Activated CD4-positive, alpha-beta memory T cell treated with anti-CD3 and anti-CD28 coated beads for 36 hours (primary cell): ENCODE data around the gene ZBTB20. TPM values are rescaled to one million over a fixed set of nuclear protein-coding genes. Genes with fewer than 3 reads are reported as not detected.
A peak's percentile ranks its signal among the peaks of the same experiment; 100 is the strongest.
"Not testable (repeated sequence)": the region's sequence is repeated elsewhere in the genome, so short reads cannot be mapped to it uniquely, and the experiment has no call there.

Experiments
- CTCF ChIA-PET: fragments of 350-600 bp; sonication (Branson Sonifier 250); formaldehyde crosslinking; loops from one replicate; lab custom pipeline; 2021; ENCODE audit warnings: antibody characterized with exemption, inconsistent platforms; lab: Charles Lee
- POLR2A ChIA-PET: fragments of 350-600 bp; sonication (Branson Sonifier 250); formaldehyde crosslinking; loops from one replicate; lab custom pipeline; 2021; ENCODE audit warnings: antibody characterized with exemption; lab: Charles Lee
- DNase-seq: peaks from one replicate; pipeline ENCODE4 v3.0.0-alpha.2; 2020
- H3K27ac Mint-ChIP-seq: one replicate; pipeline ENCODE4 v1.8.0; 2021; ENCODE audit warnings: mixed read lengths
- H3K27me3 Mint-ChIP-seq: one replicate; pipeline ENCODE4 v1.8.0; 2021; ENCODE audit warnings: mixed read lengths
- H3K36me3 Mint-ChIP-seq: one replicate; pipeline ENCODE4 v1.8.0; 2021; ENCODE audit warnings: mixed read lengths
- H3K4me1 Mint-ChIP-seq: one replicate; pipeline ENCODE4 v1.8.0; 2021; ENCODE audit warnings: low read depth, mixed read lengths
- H3K4me3 Mint-ChIP-seq: one replicate; pipeline ENCODE4 v1.8.0; 2021; ENCODE audit warnings: mild to moderate bottlenecking, mixed read lengths
- H3K9me3 Mint-ChIP-seq: one replicate; pipeline ENCODE4 v1.8.0; 2021; ENCODE audit warnings: mixed read lengths
- intact Hi-C: fragments of 100-400 bp; cut with micrococcal nuclease; formaldehyde crosslinking; loops from one replicate; pipeline ENCODE4 v1.15.1; 2023
- total RNA-seq, 2 experiments: library from RNA; stranded (reverse); gene quantifications; one replicate each; pipeline ENCODE4 v1.2.3, GENCODE V29; 2021

ZBTB20 gene
- total RNA-seq, result 1 to 10 TPM; 4.4 to 5.4 TPM

- POLR2A ChIA-PET, result interaction anchor here (0.6 to 2.2 kb wide), 7 partner anchors 8 to 638 kb away, joined by 3 to 27 read pairs (median 4); no protein-coding TSS in a partner anchor
Observed at GRCh38 chr3:115146418-115147328, at the start of gene ZBTB20. Gene ZBTB20, minus strand, starts transcription at chr3:115147288.

GRCh38 chr3:115194476-115194875 is 47.4 kb upstream of the ZBTB20 start:
- DNase-seq, result no peak
- Mint-ChIP-seq H3K9me3 (peaks cover 14% of the 10 kb centered on the region), H3K4me1 (no peaks in the 10 kb centered on the region), H3K36me3 (peaks cover 7% of the 10 kb centered on the region), H3K27ac (no peak overlapping the region), H3K4me3 (no peak overlapping the region), H3K27me3 (peaks cover 3% of the 10 kb centered on the region)
- intact Hi-C loops, result no loop called here
- ChIA-PET POLR2A (no interaction called here), CTCF (no interaction called here)

More at GRCh38 chr3:115146418-115147328, at the start of gene ZBTB20:
- Mint-ChIP-seq H3K4me3 (peak within 1 kb of the TSS; percentile 94), H3K9me3 (no peaks in the 10 kb centered on the region), H3K27ac (peak within 1 kb of the TSS; percentile 97), H3K4me1 (peaks cover 27% of the 10 kb centered on the region), H3K27me3 (peaks cover 2% of the 10 kb centered on the region), H3K36me3 (peaks cover 3% of the 10 kb centered on the region)
- intact Hi-C loops, result loop anchor here (1.0 to 10.0 kb wide), 10 partner anchors 19 to 1450 kb away; partner anchors contain the start of genes CCDC191, NAA50, QTRT2 and TIGIT
- peak; percentile 81 for DNase-seq
- CTCF ChIA-PET, result interaction anchor here (0.5 to 2.6 kb wide), 5 partner anchors 18 to 668 kb away, joined by 3 to 16 read pairs (median 5); no protein-coding TSS in a partner anchor

GRCh38 chr3:115190747-115191146 is 43.7 kb upstream of the ZBTB20 start:
- intact Hi-C loops, result no loop called here
- Mint-ChIP-seq H3K27me3 (no peaks in the 10 kb centered on the region), H3K4me1 (peaks cover 2% of the 10 kb centered on the region), H3K36me3 (peaks cover 5% of the 10 kb centered on the region), H3K9me3 (peaks cover 16% of the 10 kb centered on the region), H3K27ac (no peak overlapping the region), H3K4me3 (no peak overlapping the region)
- CTCF ChIA-PET, result no interaction called here
- DNase-seq, result no peak
- POLR2A ChIA-PET, result no interaction called here

DNA sequence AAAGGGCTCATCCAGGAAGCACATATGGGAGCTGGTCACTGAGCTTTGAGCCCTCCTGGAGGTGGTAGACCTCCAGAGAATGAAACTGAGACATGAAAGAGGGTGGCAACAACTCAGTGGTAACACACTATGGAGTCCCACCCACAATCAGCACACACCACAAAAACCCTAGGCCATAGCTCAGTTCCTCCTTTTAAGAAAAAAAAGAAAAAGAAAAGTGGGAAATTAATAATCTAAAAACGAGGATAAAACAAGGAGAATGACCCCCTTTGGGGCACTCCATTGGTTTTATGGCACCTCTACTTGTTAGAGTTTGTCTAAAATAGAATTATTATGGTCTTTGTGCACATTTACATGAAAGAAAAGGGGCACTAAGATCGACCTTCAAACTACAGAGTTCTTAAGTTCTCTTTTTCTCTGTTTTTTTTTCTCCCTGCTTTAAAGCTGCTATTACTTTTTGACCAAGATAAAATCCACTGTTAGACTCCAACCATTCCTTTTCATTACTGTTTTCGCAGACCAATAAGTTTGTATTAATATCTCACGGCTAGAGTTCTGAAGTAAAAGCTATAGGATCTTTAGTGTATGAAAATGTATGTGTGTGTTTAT is 40.2 kb upstream of the ZBTB20 start:
- DNase-seq, result no peak
- ChIA-PET CTCF (interaction anchor here (0.6 kb wide), 2 partner anchors 509 to 934 kb away, joined by 4 to 5 read pairs; no protein-coding TSS in a partner anchor), POLR2A (no interaction called here)
- peaks cover 2% of the 10 kb centered on the region for H3K4me1 Mint-ChIP-seq
- H3K36me3 Mint-ChIP-seq, result peaks cover 5% of the 10 kb centered on the region
- H3K9me3 Mint-ChIP-seq, result peaks cover 16% of the 10 kb centered on the region
- intact Hi-C loops, result no loop called here
- no peak overlapping the region for H3K27ac Mint-ChIP-seq
- H3K4me3 Mint-ChIP-seq, result no peak overlapping the region
- H3K27me3 Mint-ChIP-seq, result no peaks in the 10 kb centered on the region

- CTCF ChIA-PET, result interaction anchor here (0.6 kb wide), 1 partner anchor 933 kb away, joined by 5 read pairs; no protein-coding TSS in a partner anchor
- POLR2A ChIA-PET, result no interaction called here
- DNase-seq, result no peak
- peaks cover 2% of the 10 kb centered on the region for H3K4me1 Mint-ChIP-seq
- H3K36me3 Mint-ChIP-seq, result peaks cover 3% of the 10 kb centered on the region
- intact Hi-C loops, result no loop called here
- H3K27me3 Mint-ChIP-seq, result no peaks in the 10 kb centered on the region
- peaks cover 12% of the 10 kb centered on the region for H3K9me3 Mint-ChIP-seq
- no peak overlapping the region for H3K4me3 Mint-ChIP-seq
- H3K27ac Mint-ChIP-seq, result no peak overlapping the region
Observed at GRCh38 chr3:115186351-115187148, 39.5 kb upstream of the ZBTB20 start.

DNA sequence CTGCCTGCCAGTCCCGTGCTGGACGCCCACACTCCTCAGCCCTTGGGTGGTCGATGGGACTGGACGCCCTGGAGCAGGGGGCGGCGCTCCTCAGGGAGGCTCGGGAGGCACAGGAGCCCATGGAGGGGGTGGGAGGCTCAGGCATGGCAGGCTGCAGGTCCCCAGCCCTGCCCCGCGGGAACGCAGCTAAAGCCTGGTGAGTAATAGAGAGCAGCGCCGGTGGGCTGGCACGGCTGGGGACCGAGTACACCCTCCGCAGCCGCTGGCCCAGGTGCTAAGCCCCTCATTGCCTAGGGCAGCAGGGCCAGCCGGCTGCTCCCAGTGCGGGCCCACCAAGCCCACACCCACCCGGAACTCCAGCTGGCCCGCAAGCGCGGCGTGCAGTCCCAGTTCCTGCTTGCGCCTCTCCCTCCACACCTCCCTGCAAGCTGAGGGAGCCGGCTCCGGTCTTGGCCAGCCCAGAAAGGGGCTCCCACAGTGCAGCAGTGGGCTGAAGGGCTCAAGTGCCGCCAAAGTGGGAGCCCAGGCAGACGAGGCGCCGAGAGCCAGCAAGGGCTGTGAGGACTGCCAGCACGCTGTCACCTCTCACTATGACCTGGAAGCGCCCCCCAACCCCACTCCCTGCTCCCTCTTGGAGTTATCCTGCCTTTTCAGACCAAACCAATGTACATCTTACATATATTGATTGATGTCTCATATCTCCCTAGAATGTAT is 37.9 kb upstream of the ZBTB20 start:
- intact Hi-C loops, DNase-seq, H3K27ac Mint-ChIP-seq, POLR2A ChIA-PET, CTCF ChIA-PET, H3K36me3 Mint-ChIP-seq, H3K27me3 Mint-ChIP-seq, H3K4me3 Mint-ChIP-seq, H3K4me1 Mint-ChIP-seq, H3K9me3 Mint-ChIP-seq: not testable (repeated sequence)

GRCh38 chr3:115178930-115179329 is 31.8 kb upstream of the ZBTB20 start:
- peaks cover 10% of the 10 kb centered on the region for H3K9me3 Mint-ChIP-seq
- H3K27me3 Mint-ChIP-seq, H3K36me3 Mint-ChIP-seq, H3K4me1 Mint-ChIP-seq, intact Hi-C loops, CTCF ChIA-PET, DNase-seq, H3K4me3 Mint-ChIP-seq, H3K27ac Mint-ChIP-seq, POLR2A ChIA-PET: not testable (repeated sequence)

GRCh38 chr3:115169808-115170207 is 22.7 kb upstream of the ZBTB20 start:
- Mint-ChIP-seq H3K9me3 (no peaks in the 10 kb centered on the region), H3K36me3 (no peaks in the 10 kb centered on the region), H3K4me3 (no peak overlapping the region), H3K27me3 (no peaks in the 10 kb centered on the region), H3K4me1 (peaks cover 12% of the 10 kb centered on the region), H3K27ac (no peak overlapping the region)
- ChIA-PET CTCF (interaction anchor here (1.3 to 6.4 kb wide), 4 partner anchors 70 to 343 kb away, joined by 4 to 72 read pairs (median 6); no protein-coding TSS in a partner anchor), POLR2A (no interaction called here)
- no peak for DNase-seq
- intact Hi-C loops, result loop anchor here (1.0 to 5.0 kb wide), 3 partner anchors 78 to 612 kb away; no protein-coding TSS in a partner anchor

- DNase-seq, result no peak
- intact Hi-C loops, result loop anchor here (1.0 to 5.0 kb wide), 4 partner anchors 18 to 617 kb away; partner anchors contain the start of gene ZBTB20
- H3K9me3 Mint-ChIP-seq, result no peaks in the 10 kb centered on the region
- H3K4me3 Mint-ChIP-seq, result no peak overlapping the region
- no peaks in the 10 kb centered on the region for H3K36me3 Mint-ChIP-seq
- ChIA-PET POLR2A (interaction anchor here (3.8 kb wide), 1 partner anchor 19 kb away, joined by 27 read pairs; the partner anchor contains the start of gene ZBTB20), CTCF (interaction anchor here (0.8 to 6.4 kb wide), 6 partner anchors 65 to 1321 kb away, joined by 3 to 72 read pairs (median 3); no protein-coding TSS in a partner anchor)
- H3K27ac Mint-ChIP-seq, result peak overlapping the region; percentile 73
- H3K27me3 Mint-ChIP-seq, result no peaks in the 10 kb centered on the region
- peaks cover 30% of the 10 kb centered on the region for H3K4me1 Mint-ChIP-seq
Observed at GRCh38 chr3:115165701-115166100, 18.6 kb upstream of the ZBTB20 start.

GRCh38 chr3:115165266-115165665 is 18.2 kb upstream of the ZBTB20 start:
- POLR2A ChIA-PET, result interaction anchor here (3.8 kb wide), 1 partner anchor 19 kb away, joined by 27 read pairs; the partner anchor contains the start of gene ZBTB20
- H3K27ac Mint-ChIP-seq, result peak overlapping the region; percentile 73
- H3K9me3 Mint-ChIP-seq, result no peaks in the 10 kb centered on the region
- H3K36me3 Mint-ChIP-seq, result no peaks in the 10 kb centered on the region
- peaks cover 33% of the 10 kb centered on the region for H3K4me1 Mint-ChIP-seq
- peak; percentile 37 for DNase-seq
- H3K4me3 Mint-ChIP-seq, result no peak overlapping the region
- H3K27me3 Mint-ChIP-seq, result no peaks in the 10 kb centered on the region
- intact Hi-C loops, result loop anchor here (1.0 to 5.0 kb wide), 4 partner anchors 18 to 617 kb away; partner anchors contain the start of gene ZBTB20
- CTCF ChIA-PET, result interaction anchor here (1.1 to 6.4 kb wide), 4 partner anchors 65 to 526 kb away, joined by 3 to 72 read pairs (median 3); no protein-coding TSS in a partner anchor
